Skin epidermis (tissue), 12 donors: ENCODE results near the gene CST8.
"Not testable (repeated sequence)": the region's sequence is repeated elsewhere in the genome, so short reads cannot be mapped to it uniquely, and the experiment has no call there.

ENCODE experiments used
- H3K27ac ChIP-seq, 21 experiments: fragments of 200-600 bp; sonication (generic) in 11 of 21; one replicate each; pipeline ENCODE4 v1.5.0; 2020; ENCODE audit warnings: mild to moderate bottlenecking in 3 of 21, inconsistent platforms in 2 of 21, moderate library complexity in 2 of 21
- H3K4me3 ChIP-seq, 7 experiments: fragments of 200-600 bp; sonication (generic) in 2 of 7; one replicate each; pipeline ENCODE4 v1.5.0; 2020; ENCODE audit warnings: inconsistent platforms in 2 of 7, mild to moderate bottlenecking in 2 of 7, moderate library complexity in 1 of 7

Gene CST8

DNA sequence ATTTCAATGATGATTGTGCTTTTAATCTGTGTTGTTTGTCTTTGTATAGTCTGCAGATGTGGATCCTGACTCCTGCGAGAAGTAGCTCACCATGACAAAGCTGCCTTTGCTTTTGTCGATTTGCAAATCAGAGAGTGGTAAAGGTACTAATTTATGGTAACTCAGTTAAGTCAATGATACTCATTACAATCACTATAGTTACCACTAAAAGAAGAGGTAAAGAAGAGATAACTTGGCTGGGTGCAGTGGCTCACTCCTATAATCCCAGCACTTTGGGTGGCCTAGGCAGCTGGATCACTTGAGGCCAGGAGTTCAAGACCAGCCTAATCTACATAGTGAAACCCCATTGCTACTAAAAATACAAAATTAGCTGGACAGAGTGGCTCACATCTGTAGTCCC lies 17.6 kb upstream of the CST8 start:
- not testable (repeated sequence) for H3K27ac ChIP-seq, H3K4me3 ChIP-seq

DNA sequence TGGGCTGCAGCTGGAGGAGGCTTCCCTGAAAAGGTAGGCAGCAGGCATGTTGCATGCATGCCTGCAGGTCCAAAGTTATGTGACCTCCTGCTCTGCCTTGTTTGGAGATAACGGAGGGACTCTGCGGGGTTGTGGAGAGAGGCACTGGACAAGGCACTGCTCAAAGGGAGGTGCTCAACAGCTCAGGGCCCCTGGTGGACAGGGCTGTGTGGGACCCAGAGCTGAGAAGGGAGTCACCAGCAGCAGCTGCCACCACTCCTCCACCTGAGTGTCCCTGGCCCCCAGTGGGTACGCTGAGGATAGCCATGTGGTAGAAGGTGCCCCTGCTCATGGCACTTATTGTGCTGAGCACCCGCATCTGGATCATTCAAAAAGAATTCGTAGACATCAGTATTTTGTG lies 15.5 kb upstream of the CST8 start:
- H3K27ac ChIP-seq, result no peak overlapping the region
- no peak overlapping the region for H3K4me3 ChIP-seq

DNA sequence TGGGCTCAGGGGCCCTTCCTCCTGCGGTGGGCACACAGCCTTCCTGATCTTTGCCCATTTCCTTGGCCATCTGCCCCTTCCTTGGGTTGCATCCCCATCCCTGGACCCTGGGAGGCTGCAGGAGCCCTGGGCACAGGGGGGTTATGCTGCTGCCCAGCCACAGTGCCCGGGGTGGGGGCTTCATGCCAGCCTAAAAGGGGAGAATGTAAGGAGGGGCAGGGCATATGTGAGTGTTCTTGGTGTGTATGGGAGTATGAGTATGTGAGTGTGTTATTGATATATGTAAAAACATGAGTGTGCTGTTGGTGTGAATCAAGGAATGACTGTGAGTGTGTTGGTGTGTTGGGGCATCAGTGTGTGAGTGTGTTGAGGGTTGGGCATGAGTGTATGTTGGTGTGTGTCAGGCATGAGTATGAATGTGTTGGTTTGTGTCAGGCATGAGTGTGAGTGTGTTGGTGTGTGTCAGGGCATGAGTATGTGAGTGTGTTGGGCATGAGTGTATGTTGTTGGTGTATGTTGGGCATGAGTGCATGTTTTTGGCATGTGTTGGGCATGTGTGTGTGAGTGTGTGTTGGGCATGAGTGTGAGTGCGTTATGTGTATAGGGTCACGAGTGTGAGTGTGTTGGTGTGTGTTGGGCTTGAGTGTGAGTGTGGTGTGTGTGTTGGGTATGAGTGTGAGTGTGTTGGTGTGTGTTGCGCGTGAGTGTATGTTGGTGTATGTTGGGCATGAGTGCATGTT lies 14.7 kb upstream of the CST8 start:
- Histone ChIP-seq H3K27ac (no peak overlapping the region), H3K4me3 (no peak overlapping the region)

DNA sequence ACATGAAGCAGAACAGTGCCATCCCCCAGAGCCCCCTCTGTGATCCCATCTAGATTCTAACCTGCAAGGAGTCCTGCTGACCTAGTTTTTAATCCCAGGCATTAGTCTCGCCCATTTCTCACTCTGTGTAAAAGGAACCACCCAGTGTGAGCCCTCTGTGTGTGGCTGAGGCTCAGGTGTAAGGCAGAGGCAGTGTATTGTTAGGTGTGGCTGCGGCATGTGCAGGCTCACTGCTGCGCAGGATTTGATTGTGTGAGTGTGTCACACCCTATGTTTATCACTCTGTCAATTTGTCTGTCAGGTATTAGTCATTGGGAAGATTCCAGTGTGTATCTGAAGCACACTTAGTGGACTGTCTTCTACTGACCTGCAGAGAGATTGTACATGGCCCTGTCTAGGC lies 13.7 kb upstream of the CST8 start:
- Histone ChIP-seq H3K4me3 (no peak overlapping the region), H3K27ac (no peak overlapping the region)

DNA sequence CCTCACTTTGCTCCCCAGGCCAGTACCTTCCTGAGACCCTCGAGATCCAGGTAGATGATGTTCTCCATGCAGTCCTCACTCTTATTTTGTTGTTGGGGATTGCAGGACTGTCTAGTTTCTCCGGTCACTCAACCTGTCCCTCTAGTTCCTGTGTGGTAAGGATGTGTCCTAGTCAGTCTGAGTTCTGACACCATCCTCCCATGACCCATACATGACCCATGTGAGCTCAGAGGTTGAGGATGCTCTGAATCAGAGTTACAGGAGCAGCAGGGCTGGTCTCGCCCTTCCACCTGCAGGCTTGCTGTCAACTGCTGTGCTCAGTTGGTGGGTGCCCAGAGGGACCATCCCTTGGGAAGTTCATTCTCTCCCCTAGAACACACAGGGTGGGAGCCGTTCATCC lies 11.9 kb upstream of the CST8 start:
- Histone ChIP-seq H3K27ac (peak overlapping the region in 2 of 21 experiments; percentile 29), H3K4me3 (no peak overlapping the region)

DNA sequence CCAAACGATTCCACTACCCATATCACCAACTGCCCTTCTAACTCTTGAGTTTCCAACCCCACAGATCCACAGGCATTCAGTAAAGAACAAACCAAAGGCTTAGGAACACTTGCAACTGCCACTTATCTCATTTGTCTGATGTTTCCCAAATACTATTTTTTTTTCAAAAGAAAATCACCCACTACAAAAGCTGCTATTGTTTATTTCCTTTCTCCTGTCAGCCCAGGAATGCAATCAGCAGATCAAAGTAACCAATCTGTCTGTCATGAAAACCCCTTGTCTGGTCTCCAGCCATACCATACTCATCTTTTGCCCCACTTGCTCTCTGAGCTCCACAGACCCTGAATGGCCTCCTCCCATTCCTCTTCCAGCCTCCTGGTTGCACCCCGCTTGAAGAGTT lies 8.8 kb upstream of the CST8 start:
- Histone ChIP-seq H3K4me3 (no peak overlapping the region), H3K27ac (no peak overlapping the region)

DNA sequence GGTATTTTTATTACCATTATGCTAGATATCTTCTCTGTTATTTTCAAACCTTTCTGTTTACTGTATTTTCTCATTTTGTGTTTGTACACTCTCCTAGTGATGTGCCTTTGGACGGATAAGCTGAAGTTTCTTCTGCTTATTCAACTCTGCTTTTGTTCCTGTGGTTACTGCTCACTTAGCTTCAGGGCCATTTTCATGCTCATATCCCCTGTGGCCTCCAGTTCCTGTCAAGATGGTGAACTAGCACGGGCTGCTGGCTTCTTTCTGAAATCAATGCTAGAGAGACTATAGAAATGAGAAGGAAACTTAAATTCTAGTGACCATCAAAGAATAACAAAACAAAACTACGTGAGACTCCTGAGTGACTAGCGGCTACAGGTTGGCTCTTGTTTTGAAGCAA lies 6.8 kb upstream of the CST8 start:
- Histone ChIP-seq H3K27ac (no peak overlapping the region), H3K4me3 (no peak overlapping the region)

DNA sequence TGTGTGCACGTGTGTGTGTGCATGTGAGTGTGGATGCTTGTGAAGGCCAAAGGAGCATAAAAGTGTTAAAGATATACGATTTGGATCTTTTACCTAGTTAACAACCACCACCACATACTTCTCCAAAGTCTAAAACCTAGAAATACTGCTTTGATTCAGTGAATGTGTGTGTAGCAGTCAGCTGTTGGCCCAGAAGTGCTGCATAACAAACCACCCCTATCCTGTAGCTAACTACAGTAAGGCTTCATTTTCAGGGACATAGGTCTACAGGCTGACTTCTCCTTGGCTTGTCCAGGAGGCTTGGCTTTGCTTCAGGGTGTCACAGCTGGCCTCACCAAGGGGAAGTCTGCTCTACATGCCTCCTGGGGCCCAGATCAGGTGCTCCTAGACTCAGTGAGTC lies 2.4 kb upstream of the CST8 start:
- Histone ChIP-seq H3K27ac (no peak overlapping the region), H3K4me3 (no peak overlapping the region)

DNA sequence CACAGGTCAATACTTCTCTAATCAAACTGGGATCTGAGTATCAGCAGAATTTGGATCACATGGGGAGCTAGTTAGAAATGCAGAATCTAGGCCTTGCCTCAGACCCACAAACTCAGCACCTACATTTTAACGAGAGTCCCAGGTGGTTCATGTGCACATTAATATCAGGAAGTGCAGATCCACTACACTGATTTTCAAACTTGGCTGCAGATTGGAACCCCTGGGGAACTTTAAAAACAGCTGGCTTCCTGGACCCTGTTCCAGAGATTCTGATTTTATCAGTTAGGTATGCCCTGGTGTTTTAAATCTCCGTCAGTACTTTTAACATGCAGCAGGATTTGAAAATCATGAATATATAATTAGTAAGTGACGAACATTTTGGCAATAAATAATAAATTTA lies 1.9 kb upstream of the CST8 start:
- no peak overlapping the region for H3K27ac ChIP-seq
- no peak overlapping the region for H3K4me3 ChIP-seq

DNA sequence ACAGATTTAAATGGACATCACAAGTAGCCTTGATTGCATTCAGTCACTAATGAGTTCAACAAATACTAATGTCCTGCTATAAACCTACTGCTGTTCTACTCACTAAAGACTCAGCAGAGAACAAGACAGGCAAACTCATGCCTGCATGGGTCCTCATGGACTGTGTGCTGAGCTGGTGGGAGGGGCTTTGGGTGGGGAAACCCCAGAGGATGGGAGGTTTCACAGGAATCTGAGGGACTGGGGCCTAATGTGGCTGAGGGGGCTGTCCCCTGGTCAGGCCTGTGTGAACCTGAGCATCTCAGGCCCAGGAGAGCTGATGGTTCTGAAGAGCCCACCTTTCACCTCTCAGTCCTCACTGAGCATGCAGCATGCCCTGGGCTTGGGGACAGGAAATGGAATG lies 1.4 kb downstream of the CST8 start:
- Histone ChIP-seq H3K4me3 (no peak overlapping the region), H3K27ac (no peak overlapping the region)

DNA sequence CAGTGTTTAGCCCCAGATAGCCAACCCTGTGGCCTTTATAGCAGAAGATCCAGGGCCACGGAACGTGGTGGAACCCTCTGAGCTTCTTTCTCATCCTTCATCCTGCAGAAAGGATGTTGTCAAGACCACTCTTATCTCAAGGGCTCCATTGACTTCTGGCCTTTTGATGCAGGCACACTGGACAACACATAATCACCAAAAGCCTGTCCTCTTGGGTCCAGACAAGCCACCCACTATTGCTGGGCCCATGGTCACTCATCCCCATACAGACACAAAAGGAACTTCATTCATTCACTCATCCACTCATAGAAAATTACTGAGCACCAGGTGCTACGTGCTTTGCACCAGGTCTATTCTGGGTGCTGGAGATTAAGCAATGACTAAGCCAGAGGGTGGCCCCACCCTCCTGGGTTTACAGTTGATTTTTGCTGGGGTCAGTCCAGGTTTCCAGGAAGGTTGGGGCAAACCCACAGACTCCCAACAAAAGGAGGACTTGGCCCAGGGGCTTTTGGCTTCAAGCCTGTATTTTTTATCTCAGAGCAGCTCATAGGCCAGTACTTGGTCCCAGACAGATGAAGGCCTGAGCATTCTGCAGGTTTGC lies 2.4 kb downstream of the CST8 start:
- Histone ChIP-seq H3K4me3 (no peak overlapping the region), H3K27ac (no peak overlapping the region)

DNA sequence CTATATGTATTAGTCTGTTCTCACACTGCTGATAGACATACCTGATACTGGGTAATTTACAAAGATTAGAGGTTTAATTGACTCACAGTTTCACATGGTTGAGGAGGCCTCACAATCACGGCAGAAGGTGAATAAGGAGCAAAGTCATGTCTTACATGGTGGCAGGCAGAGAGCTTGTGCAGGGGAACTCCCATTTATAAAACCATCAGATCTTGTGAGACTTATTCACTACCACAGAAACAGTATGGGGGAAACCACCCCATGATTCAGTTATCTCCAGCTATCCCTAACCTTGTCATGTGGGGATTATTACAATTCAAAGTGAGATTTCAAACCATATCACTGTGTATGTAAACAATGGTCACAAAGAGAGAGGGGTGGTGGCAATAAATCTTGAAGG lies 6.6 kb downstream of the CST8 start:
- H3K4me3 ChIP-seq, result no peak overlapping the region

DNA sequence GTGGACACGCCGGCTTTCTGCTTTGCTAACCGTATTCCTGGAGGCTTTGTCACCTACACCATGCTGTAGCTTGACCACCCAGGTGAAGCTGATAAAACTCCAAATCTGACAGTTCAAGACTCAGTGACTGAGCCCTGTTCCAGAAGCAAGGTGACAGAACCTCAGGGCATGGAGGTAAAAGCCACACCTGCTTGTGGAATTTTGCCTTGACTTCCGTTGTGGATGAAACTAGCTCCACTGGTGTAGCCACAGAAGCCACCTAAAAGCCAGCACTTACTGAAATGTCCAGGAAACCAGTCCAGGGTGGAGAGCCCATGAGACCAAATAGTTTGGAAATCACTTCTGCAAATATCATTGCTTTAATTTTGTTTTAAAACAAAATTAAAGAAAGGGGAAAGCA lies 11.0 kb downstream of the CST8 start:
- no peak overlapping the region for H3K27ac ChIP-seq
- no peak overlapping the region for H3K4me3 ChIP-seq

More for the DNA sequence above, 6.6 kb downstream of the CST8 start:
- no peak overlapping the region for H3K27ac ChIP-seq

DNA sequence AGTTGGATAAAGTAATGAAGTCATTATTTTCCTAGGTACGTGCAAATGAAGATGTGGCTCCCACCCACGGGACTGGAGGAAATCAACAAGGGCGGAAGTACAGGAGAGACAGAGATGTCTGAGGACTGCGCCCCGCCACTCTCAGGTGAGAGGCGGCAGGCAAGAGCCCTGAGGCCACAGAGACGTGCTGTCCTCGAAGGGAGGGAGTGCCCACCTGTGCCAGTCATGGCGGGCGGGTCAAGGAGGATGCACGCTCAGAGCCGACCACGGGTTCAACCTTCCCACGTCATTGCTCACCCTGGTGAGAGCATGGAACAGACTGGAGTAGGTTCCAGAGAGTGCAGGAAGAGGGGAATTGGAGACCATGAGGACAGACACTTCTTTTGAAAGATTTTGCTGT lies 12.7 kb downstream of the CST8 start:
- H3K27ac ChIP-seq, result no peak overlapping the region
- no peak overlapping the region for H3K4me3 ChIP-seq

DNA sequence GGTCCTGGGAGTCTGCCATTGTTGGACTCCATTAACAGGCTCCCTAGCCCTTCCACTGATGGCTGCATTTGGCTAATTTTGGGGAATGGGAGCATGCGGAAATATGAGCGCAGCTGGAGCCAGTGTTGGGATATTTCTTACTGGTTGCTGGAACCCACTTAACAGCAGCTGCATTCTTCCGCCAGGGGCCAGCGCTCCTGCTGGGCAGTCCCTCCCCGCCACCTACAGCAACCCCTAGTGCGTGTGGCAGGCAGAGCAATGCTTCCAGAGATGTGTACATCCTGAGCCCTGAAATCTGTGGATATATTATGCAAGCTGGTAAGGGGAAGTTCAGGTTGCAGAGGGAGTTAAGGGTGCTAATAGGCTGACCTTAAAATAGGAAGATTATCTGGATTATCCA lies 16.4 kb downstream of the CST8 start:
- Histone ChIP-seq H3K27ac (no peak overlapping the region), H3K4me3 (no peak overlapping the region)

DNA sequence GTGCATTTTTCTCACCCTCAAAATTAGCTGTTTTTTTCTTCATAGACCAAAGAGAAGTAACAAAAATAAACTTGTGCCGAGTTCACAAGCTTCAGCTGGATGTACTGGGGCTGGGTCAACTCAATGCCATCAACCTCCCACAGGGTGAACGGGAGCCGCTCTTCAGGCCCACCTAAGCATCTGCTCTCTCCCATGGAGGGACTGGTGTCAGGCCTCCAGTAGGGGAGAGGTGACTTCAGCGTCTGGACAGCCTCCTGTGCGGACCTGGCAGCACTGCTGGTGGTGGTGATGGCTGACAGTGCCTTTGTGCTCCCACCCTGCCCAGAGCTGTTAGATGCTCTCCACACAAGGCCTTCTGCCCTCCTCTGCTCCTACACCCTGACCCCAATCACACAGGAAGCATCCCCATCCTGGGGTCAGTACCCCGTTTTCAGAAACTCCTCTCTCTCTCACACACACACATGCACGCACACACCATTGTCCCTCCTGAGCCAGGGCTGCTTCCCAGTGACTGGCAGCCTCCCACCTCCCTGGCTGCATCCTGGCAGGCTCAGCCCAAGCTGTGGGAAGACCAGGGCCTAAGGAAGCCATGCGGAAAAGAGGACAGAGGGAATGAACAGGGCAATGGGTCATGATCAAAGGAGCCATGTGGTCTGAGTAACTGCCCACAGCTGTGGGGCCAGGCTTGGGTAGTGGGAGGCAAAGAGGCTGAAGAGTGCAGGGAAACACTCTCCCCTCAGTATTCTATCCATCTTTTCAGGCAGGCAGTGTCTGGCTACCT lies 17.7 kb downstream of the CST8 start:
- no peak overlapping the region for H3K27ac ChIP-seq
- H3K4me3 ChIP-seq, result no peak overlapping the region

DNA sequence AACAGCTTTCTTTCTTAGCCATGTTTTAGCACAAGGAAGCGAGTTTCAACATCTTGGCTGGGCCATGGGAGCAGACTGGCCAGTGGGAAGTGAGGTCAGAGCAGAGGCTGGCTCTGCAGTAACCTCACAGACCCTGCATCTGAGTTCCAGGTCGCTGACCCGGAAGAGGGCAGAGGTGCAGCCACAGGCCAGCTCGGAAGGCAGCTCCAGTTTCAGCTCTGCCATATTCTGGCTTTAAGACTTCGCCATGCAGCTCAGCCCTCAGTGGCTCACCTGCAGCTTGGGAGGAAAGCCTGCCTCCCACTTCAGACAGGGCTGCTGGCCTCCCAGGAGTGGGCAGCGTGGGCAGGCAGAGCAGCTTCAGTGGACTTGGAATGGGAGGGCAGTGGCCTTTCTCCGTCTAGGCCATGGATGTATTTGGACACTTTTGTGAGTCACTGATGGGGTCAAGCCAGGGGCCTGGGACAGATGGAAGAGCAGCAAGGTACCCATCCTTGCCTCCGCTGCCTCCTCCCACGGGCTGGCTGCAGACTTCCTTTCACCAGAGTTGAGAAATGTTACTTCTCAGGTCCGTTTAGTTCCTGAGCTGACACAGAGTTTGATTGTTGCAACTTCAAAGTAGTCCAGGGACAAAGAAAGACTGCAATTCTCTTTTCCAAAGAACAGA lies 18.5 kb downstream of the CST8 start:
- no peak overlapping the region for H3K27ac ChIP-seq
- no peak overlapping the region for H3K4me3 ChIP-seq

DNA sequence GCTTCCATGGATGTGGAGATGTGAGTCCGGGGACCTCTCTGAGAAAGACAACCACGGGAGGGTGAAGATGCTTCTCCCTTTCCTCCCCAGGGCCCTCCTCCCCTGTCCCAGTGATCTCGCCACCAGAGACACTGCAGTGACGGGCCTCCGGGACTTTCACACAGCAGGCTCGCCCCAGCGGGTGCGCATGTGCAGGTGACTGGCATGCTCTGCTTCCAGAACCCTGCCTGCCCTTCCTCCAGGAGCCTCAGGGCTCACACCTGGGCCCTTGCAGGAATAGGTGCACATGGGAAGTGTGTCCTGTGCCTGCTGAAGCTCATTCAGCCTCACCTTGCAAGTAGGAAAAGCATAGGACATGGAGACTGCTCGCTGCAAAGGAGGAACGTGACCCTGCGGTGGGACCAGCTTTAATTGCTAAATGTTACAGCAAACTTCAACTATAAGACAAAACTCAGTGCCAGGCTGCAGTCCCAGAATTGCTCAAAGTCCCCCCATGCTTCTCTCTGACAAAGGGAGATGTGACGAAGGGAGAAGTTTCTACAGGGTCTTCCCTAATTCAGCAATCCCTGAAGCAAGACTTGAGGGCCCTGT lies 19.2 kb downstream of the CST8 start:
- H3K27ac ChIP-seq, result no peak overlapping the region
- H3K4me3 ChIP-seq, result no peak overlapping the region

DNA sequence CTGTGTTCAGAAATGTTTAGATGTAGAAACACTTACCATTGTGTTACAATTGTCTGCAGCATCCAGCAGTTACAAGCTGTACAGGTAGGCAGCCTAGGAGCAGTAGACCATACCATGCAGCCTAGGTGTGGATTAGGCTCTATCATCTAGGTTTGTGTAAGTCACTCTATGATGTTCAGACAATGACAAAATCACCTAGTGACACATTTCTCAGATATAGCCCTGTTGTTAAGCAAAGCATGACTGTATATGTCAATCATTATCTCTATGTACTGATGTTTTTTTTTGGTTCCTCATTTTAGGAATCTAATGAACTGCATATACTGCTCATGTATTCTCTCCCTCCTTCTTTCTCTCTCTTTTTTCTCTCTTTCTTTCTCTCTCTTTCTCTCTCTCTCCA lies 22.2 kb downstream of the CST8 start:
- no peak overlapping the region for H3K4me3 ChIP-seq
- no peak overlapping the region for H3K27ac ChIP-seq

DNA sequence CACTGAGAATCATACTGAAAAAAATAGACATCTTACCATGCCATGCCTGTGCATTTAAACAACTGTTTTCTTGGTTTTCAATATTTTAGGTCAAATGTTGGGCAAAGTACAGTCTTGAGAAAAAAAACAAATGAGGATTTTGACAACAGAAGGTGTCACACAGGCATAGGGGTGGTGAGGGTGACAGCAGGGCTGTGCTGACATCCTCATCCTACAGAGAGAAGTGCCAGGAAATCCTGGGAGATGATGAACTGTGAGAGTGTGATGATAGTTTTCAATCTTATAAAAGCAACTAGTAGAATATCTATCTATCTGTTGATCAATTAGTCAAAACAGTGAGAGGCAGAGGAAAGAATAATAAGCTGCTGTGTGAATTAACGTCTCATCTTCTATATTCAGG lies 23.9 kb downstream of the CST8 start:
- no peak overlapping the region for H3K4me3 ChIP-seq
- H3K27ac ChIP-seq, result no peak overlapping the region
